OCI-M2 (cell line): ENCODE results near the gene KLHL4.
"Not testable (repeated sequence)": the region's sequence is repeated elsewhere in the genome, so short reads cannot be mapped to it uniquely, and the experiment has no call there.

ENCODE experiments used
- DNase-seq: peaks from one replicate; lab custom pipeline; 2025; ENCODE audit not compliant: unreplicated experiment; lab: John Stamatoyannopoulos, UW

The KLHL4 gene

DNA sequence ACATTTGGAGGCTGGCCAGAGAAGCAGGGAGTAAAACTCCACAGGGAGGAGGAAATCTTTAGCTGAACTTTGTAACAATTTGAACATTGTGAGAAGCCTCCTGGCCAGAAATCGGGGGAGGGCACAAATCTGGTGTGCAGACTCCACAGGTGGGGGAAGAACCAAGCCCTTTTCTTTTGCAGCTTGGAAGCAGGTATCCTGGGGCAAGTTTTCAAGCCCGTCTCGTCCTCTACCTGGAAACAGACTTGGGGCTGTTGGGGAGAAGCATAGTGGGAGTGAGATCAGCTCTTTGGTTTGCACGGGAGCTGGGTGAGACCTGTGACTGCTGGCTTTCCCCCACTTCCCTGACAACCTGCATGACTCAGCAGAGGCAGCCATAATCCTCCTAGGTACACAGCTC, 123.8 kb downstream of the KLHL4 start:
- not testable (repeated sequence) for DNase-seq

DNA sequence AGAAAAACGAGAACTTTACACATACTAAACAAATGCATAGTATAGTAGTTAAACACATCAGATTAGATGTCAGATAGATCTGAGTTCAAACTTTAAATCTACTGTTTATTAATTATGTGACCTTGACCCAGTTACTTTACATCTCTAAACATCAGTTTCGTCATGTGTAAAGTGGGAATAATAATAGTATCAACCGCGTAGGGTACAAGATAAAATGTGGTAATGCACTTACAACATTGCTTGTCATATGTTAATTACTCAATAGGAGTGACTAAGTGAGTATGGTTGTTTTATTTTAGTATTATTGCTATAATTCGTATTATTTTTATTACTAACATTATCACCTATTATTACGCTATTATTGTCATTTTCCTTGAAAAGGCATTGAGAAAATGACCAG, 144.2 kb downstream of the KLHL4 start:
- no peak for DNase-seq

DNA sequence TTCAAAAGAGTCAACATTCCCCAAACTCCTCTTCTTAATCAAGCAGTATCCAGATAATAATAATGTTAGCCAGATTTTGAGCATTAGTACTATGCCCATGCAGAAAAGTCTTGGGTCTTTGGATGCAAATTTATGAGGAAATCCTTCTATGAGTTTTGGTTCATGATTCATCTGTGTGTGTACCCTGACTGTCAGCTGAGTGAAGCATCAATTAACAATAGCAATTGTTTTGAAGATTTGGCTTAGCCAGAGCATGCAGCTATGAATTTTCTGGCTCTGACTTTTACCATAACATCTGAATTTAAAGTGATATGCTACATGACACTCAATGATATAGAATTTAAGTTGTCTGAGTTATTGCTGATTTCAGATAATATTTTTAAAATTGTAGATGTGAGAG, 145.8 kb downstream of the KLHL4 start:
- no peak for DNase-seq

DNA sequence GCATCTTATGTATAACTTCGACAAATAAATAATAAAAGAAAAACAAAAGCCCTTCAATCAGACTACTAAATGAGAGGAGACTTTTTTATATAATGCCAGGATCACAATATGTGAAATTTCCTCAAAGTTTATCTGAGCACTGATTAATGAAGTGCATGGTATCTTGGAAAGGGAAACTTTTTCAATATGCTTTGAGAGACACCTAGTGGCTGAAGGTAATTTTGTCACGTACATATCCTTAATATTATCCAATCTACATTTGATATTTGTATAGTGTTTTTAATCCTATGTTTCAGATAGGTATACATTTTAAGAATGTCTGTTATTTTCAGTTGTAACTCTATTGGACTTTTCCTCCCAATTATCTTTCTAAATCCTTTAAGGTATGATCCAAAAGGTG, 146.8 kb downstream of the KLHL4 start:
- DNase-seq = no peak

DNA sequence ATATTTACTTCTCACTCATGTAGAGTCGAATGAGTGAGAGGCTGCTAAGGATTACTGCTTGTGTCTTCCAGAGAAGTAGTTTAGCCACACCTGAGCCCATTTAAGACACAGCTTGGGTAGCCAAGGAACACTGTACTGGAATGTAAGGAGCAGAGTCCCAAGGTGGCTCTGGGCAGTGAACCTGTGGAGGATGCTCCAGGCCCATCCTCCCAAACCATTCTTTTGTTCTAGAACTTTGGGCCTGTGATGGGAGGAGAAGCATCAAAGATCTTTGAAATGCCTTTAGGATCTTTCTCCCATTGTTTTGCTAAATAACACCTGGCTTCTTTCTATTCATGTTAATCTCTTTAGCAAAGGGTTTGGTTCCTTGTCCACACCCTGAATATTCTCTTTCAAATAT, 162.2 kb downstream of the KLHL4 start:
- no peak for DNase-seq

DNA sequence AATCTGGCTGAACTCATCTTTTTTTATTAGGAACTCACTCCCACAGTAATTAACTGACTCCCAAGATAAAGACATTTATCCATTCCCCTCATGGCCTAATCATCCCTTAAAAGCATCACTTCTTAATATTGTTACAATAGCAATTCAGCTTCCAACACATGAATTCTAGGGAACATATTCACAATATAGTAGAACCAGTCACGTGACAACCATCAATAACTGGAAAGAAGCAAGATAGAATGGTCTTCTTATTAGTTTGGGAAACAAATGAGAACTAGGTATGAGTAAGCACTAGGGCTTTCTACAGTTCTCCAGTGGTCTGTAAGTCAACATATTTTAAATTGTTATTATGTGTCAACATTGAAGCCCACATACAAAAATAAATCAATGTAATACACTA, 170.1 kb downstream of the KLHL4 start:
- no peak for DNase-seq

DNA sequence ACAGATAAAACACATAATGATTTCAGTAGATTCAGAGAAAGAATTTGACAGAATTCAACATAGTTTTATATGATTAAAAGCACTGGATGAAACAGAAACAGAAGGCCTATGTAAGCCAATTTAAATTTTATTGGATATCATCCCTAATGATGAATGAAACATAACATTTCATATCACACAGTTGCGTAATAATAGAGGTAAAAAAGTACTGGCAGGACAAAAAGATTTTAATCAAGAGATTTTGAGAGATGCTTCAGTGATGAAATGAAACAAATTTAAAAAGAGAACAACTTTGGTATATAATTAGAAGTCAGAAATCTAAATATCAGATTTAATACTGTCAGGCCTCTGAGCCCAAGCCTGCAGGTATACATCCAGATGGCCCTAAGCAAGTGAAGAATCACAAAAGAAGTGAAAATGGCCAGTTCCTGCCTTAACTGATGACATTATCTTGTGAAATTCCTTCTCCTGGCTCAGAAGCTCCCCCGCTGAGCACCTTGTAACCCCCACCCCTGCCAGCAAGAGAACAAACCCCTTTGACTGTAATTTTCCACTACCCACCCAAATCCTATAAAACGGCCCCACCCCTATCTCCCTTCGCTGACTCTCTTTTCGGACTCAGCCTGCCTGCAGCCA, 170.6 kb downstream of the KLHL4 start:
- DNase-seq = not testable (repeated sequence)

DNA sequence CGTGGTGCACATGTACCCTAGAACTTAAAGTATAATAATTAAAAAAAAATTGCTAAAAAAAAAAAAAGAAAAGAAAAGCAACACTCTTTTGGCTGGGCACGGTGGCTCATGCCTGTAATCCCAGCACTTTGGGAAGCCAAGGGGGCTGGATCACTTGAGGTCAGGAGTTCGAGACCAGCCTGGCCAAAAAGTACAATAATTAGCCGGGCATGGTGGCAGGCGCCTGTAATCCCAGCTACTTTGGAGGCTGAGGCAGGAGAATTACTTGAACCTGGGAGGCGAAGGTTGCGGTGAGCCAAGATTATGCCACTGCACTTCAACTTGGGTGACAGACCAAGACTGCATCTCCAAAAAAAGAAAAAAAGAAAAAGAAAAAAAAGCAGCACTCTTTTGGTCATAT, 171.6 kb downstream of the KLHL4 start:
- not testable (repeated sequence) for DNase-seq

DNA sequence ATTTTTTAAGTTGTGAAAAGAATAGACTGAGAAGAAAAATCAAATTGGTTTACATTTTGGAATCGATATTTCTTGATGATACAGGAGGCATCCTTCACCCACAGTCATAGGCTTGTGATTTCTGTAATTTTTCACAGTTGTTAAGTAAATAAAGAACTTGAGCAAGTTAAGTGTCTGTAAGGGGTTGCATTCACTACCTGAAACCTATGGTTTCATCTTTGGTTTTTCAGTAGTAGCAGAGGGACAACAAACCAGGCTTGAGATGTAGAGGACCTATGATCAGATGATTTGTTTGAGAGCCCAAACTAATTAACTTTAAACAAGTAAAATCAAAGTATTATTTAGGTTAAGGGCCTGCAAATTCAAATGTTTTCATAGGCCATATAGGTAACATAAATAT, 175.6 kb downstream of the KLHL4 start:
- DNase-seq = no peak

DNA sequence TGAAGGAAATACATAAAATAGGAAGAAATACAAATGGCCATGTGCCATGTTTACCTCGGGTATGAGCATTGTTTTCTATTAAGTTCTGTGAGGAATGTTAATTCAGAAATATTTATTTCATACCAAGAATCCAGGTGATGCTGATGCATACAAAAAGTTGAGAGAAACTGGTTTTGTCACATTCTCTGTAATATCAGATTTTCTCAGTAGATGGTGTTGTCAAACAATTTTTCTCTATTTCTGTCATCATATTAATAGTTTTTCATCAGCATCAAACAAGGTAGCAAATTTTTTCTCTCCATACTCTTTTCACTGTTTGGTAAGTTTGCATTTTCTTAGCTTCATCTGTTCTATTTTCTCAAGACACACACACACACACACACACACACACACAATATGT, 179.8 kb downstream of the KLHL4 start:
- no peak for DNase-seq

DNA sequence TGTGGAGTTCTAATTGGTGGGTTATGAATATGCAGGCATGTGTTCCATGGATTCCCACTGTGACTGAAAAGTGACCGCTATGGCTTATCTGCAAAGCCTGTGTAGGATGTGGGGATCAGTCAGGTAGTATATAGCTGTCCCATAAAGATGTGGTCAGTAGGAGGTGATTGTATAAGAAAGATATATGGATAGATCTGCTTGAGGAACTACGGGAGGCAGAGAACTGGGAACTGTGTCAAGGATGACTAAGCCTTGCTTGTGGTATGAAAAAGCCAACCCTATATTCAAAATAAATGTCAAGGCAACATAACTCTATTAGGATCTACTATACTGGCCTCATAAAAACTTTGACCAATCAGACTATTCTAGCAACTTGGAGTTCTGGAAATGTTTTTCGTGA, 185.2 kb downstream of the KLHL4 start:
- DNase-seq = no peak

DNA sequence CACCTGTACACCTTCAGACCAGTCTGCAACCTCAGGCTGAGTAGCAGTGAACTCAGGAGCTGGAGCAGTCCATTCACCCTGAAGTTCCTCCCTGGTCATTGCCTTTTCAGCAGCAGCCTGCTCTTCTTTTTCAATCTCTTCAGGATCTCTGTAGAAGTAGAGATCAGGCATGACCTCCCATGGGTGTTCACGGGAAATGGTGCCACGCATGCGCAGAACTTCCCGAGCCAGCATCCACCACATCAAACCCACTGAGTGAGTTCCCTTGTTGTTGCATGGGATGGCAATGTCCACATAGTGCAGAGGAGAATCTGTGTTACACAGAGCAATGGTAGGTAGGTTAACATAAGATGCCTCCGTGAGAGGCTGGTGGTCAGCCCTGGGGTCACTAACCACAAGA, 185.9 kb downstream of the KLHL4 start:
- DNase-seq = not testable (repeated sequence)

DNA sequence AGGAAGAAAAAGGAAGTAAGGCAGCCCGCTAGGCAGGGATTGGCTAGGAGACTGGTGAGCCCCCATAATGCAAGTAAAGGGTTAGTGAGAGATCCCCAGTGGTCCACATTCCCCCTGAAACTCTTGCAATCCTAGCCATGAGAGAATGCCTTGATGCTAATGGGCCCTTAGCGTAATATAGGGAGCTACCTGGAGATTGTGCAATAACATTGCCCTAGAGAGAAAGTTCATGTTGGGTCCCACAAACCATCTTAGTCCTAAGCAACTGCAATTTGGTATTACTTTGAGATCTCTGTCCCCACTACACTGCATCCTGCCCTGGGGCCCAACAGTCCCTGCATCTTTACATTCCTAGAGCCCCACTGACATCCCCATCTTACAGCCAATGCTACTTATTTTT, 188.5 kb downstream of the KLHL4 start:
- DNase-seq = no peak

DNA sequence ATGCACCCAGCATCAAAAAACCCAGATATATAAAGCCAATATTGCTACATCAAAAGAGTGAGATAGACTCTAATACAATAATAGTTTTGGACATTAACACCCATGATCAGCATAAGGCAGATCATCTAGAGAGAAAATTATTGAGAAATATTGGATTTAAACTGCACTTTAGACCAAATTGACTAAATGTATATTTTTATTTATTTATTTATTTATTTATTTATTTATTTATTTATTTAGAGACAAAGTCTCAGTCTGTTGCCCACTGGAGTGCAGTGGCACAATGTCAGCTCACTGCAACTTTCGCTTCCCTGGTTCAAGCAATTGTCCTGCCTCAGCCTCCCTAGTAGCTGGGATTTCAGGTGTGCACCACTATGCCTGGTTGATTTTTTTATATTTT, 193.0 kb downstream of the KLHL4 start:
- DNase-seq = no peak
